ENCODE results near the gene ELMO1. TPM values are rescaled to one million over a fixed set of nuclear protein-coding genes. Genes with fewer than 3 reads are reported as not detected.

Gene ELMO1
- polyA plus RNA-seq, 2 of the 4 experiments (the other 2 are of a cell fraction) = 2.3 to 6.1 TPM

GRCh38 chr7:37234334-37234733 is 214.3 kb downstream of the ELMO1 start:
- CTCF ChIA-PET = interaction anchor here (0.6 to 5.6 kb wide), 38 partner anchors 8 to 1140 kb away, joined by 3 to 32 read pairs (median 5); partner anchors contain the start of gene SFRP4
- Histone ChIP-seq H3K4me3 (no peak overlapping the region), H3K27ac (no peak overlapping the region), H3K9me3 (no peaks in the 10 kb centered on the region), H3K4me2 (no peak overlapping the region), H3K4me1 (no peaks in the 10 kb centered on the region)
- ATAC-seq (no peak), FAIRE-seq (no peak), DNase-seq (ENCODE audit: low read depth in 1 of 2, low spot score in 1 of 2) (no peak)
- TF ChIP-seq HMGXB4 (CRISPR knock-in tag; IDR thresholded peaks at IDR 0.05; ENCODE audit: borderline replicate concordance) (no peak), EHF (CRISPR knock-in tag; IDR thresholded peaks at IDR 0.05) (no peak), TP53 (CRISPR knock-in tag; IDR thresholded peaks at IDR 0.05) (no peak), NPAS2 (CRISPR knock-in tag; IDR thresholded peaks at IDR 0.05; ENCODE audit: borderline replicate concordance) (no peak), POLR2AphosphoS2 (conservative IDR thresholded peaks at IDR 0.05; ENCODE audit: low read length) (no peak), FOXS1 (CRISPR knock-in tag; IDR thresholded peaks at IDR 0.05) (no peak), EHMT2 (IDR thresholded peaks at IDR 0.05; ENCODE audit: low read depth) (no peak), SMC3 (IDR thresholded peaks at IDR 0.05) (no peak), HOXB5 (CRISPR knock-in tag; IDR thresholded peaks at IDR 0.05) (no peak), ZFP36 (IDR thresholded peaks at IDR 0.05; ENCODE audit: borderline replicate concordance, partially characterized antibody) (no peak), PBX3 (IDR thresholded peaks at IDR 0.05) (no peak), BHLHE40 (IDR thresholded peaks at IDR 0.05; ENCODE audit: low read depth, low read length) (no peak), HOXB13 (CRISPR knock-in tag; IDR thresholded peaks at IDR 0.05; ENCODE audit: low read depth) (no peak), BCL3 (IDR thresholded peaks at IDR 0.05) (no peak), CHD2 (IDR thresholded peaks at IDR 0.05; ENCODE audit: low read length, partially characterized antibody) (no peak), HEYL (CRISPR knock-in tag; IDR thresholded peaks at IDR 0.05) (no peak), EP300 (IDR thresholded peaks at IDR 0.05) (no peak), KDM5A (IDR thresholded peaks at IDR 0.05) (no peak)
- 50% methylated on average over 3 of the region's 3 CpGs for WGBS (ENCODE audit: missing lambda C conversion rate)
- POLR2A ChIA-PET = no interaction called here

- Histone ChIP-seq H3K4me1 (no peaks in the 10 kb centered on the region), H3K4me2 (no peak overlapping the region), H3K4me3 (no peak overlapping the region), H3K9me3 (no peaks in the 10 kb centered on the region), H3K27ac (no peak overlapping the region)
- no peak for FAIRE-seq
- POLR2A ChIA-PET = no interaction called here
- CTCF ChIA-PET = no interaction called here
- no peak for DNase-seq (ENCODE audit: low read depth in 1 of 2, low spot score in 1 of 2)
- WGBS (ENCODE audit: missing lambda C conversion rate) = 89% methylated on average over 6 of the region's 6 CpGs
- no peak for ATAC-seq
- TF ChIP-seq PHF8 (IDR thresholded peaks at IDR 0.05; ENCODE audit: borderline replicate concordance, low read depth) (no peak), JUNB (IDR thresholded peaks at IDR 0.05) (no peak), REST (IDR thresholded peaks at IDR 0.05) (no peak), HOXB5 (CRISPR knock-in tag; IDR thresholded peaks at IDR 0.05) (no peak), RCOR1 (IDR thresholded peaks at IDR 0.05; ENCODE audit: low read depth, low read length) (no peak), RNF2 (IDR thresholded peaks at IDR 0.05; ENCODE audit: borderline replicate concordance, low read depth) (no peak), HMGXB4 (CRISPR knock-in tag; IDR thresholded peaks at IDR 0.05; ENCODE audit: borderline replicate concordance) (no peak), EHF (CRISPR knock-in tag; IDR thresholded peaks at IDR 0.05) (no peak), KDM5A (IDR thresholded peaks at IDR 0.05) (no peak), PBX3 (IDR thresholded peaks at IDR 0.05) (no peak), TFCP2L1 (CRISPR knock-in tag; IDR thresholded peaks at IDR 0.05) (no peak), E2F6 (IDR thresholded peaks at IDR 0.05; ENCODE audit: borderline replicate concordance, low read depth) (no peak), KDM1A (IDR thresholded peaks at IDR 0.05; ENCODE audit: low read depth) (no peak)
Observed at GRCh38 chr7:37231613-37232012, 217.1 kb downstream of the ELMO1 start.

Measured in A549 (cell line).